Activated CD4-positive, alpha-beta T cell treated with anti-CD3 and anti-CD28 coated beads for 4 hours (primary cell): Measurements from ENCODE around the gene NPHP4.

ENCODE experiments used
- DNase-seq, 2 donors: peaks; one replicate each; pipeline ENCODE4 v3.0.0-alpha.2; 2020

NPHP4 gene

GRCh38 chr1:5888606-5889211 lies 103.5 kb downstream of the NPHP4 start:
- no peak for DNase-seq

GRCh38 chr1:5887971-5888361 lies 104.3 kb downstream of the NPHP4 start:
- no peak for DNase-seq

- no peak for DNase-seq
Observed at GRCh38 chr1:5887349-5887970, 104.8 kb downstream of the NPHP4 start.

GRCh38 chr1:5886541-5887348 lies 105.5 kb downstream of the NPHP4 start:
- DNase-seq = no peak

- no peak for DNase-seq
Observed at GRCh38 chr1:5886140-5886483, 106.1 kb downstream of the NPHP4 start.

GRCh38 chr1:5885471-5886139 lies 106.6 kb downstream of the NPHP4 start:
- no peak for DNase-seq

GRCh38 chr1:5884110-5884509 lies 108.1 kb downstream of the NPHP4 start:
- no peak for DNase-seq

- no peak for DNase-seq
Observed at GRCh38 chr1:5883129-5884048, 108.8 kb downstream of the NPHP4 start.

- no peak for DNase-seq
Observed at GRCh38 chr1:5882367-5883128, 109.7 kb downstream of the NPHP4 start.

- DNase-seq = no peak
Observed at GRCh38 chr1:5881526-5882222, 110.6 kb downstream of the NPHP4 start.

- DNase-seq = no peak
Observed at GRCh38 chr1:5880630-5881405, 111.4 kb downstream of the NPHP4 start.

GRCh38 chr1:5879421-5879820 lies 112.8 kb downstream of the NPHP4 start:
- DNase-seq = no peak

GRCh38 chr1:5878971-5879370 lies 113.3 kb downstream of the NPHP4 start:
- DNase-seq = no peak

GRCh38 chr1:5877683-5878530 lies 114.3 kb downstream of the NPHP4 start:
- DNase-seq = no peak

GRCh38 chr1:5877001-5877400 lies 115.2 kb downstream of the NPHP4 start:
- DNase-seq = no peak

GRCh38 chr1:5876094-5876650 lies 116.1 kb downstream of the NPHP4 start:
- no peak for DNase-seq

- no peak for DNase-seq
Observed at GRCh38 chr1:5875345-5875910, 116.8 kb downstream of the NPHP4 start.

GRCh38 chr1:5874416-5875110 lies 117.7 kb downstream of the NPHP4 start:
- no peak for DNase-seq
